Panc1 (cell line): ENCODE results near the gene CCN2. TPM values are rescaled to one million over a fixed set of nuclear protein-coding genes. Genes with fewer than 3 reads are reported as not detected.

ENCODE experiments used
- ATAC-seq: fragments of 200-7000 bp; cut with Tn5 transposase; 2 replicates; pipeline ENCODE4 v1.9.1; 2020; ENCODE audit warnings: mild to moderate bottlenecking, moderate library complexity
- BruUV-seq: library from RNA; stranded (reverse); fragments of 400-500 nt; replicated peaks from 2 replicates; lab custom pipeline; 2021; lab: Mats Ljungman, UMichigan
- CTCF ChIA-PET: fragments of 300-600 bp; sonication (Branson Sonifier 250); formaldehyde crosslinking; loops from one replicate; lab custom pipeline; 2022; ENCODE audit warnings: antibody characterized with exemption; lab: Charles Lee
- POLR2A ChIA-PET: fragments of 300-600 bp; sonication (Branson Sonifier 250); formaldehyde crosslinking; loops from one replicate; lab custom pipeline; 2022; ENCODE audit warnings: antibody characterized with exemption; lab: Charles Lee
- DNase-seq: peaks from one replicate; pipeline ENCODE4 v3.0.0-alpha.2; 2010; ENCODE audit warnings: low read depth, low spot score
- H3K27ac ChIP-seq: 2 replicates; pipeline ENCODE4 v1.5.1; 2011; ENCODE audit warnings: mild to moderate bottlenecking, low read length, inconsistent platforms
- H3K27me3 ChIP-seq: fragments of 200-500 bp; sonication (Bioruptor generic); 2 replicates; pipeline ENCODE4 v1.6.0; 2014; ENCODE audit warnings: low read length, inconsistent platforms; ENCODE audit not compliant: control insufficient read depth, insufficient read depth
- H3K36me3 ChIP-seq: fragments of 200-500 bp; sonication (Bioruptor generic); 2 replicates; pipeline ENCODE4 v1.5.1; 2014; ENCODE audit warnings: inconsistent platforms, mild to moderate bottlenecking, low read length, moderate library complexity; ENCODE audit not compliant: control insufficient read depth, insufficient read depth
- H3K4me1 ChIP-seq: 2 replicates; pipeline ENCODE4 v1.5.1; 2011; ENCODE audit warnings: inconsistent platforms, mild to moderate bottlenecking, low read length, moderate library complexity; ENCODE audit not compliant: control insufficient read depth, insufficient read depth
- H3K4me3 ChIP-seq, 2 experiments: 2 replicates each; pipeline ENCODE4 v1.5.1; 2011 to 2012; ENCODE audit warnings: low read depth in 2 of 2, low read length in 2 of 2, mild to moderate bottlenecking in 2 of 2, inconsistent platforms in 1 of 2, moderate library complexity in 1 of 2
- H3K9me3 ChIP-seq: fragments of 200-500 bp; sonication (Bioruptor generic); 2 replicates; pipeline ENCODE4 v1.5.1; 2014; ENCODE audit warnings: low read depth, mild to moderate bottlenecking, inconsistent platforms, low read length, moderate library complexity; ENCODE audit not compliant: control insufficient read depth, insufficient read depth
- POLR2AphosphoS5 ChIP-seq: IDR thresholded peaks from 2 replicates; pipeline ENCODE4 v1.6.1; 2012; ENCODE audit warnings: mild to moderate bottlenecking, low read depth, low read length, moderate library complexity
- SIN3A ChIP-seq: IDR thresholded peaks from 2 replicates; pipeline ENCODE4 v1.6.1; 2012; ENCODE audit warnings: low read depth, mild to moderate bottlenecking, low read length, moderate library complexity, borderline replicate concordance; ENCODE audit not compliant: insufficient read depth
- TCF7L2 ChIP-seq: IDR thresholded peaks from 2 replicates; pipeline ENCODE4 v1.6.1; 2011; ENCODE audit warnings: mild to moderate bottlenecking, low read depth, low read length, inconsistent platforms
- in situ Hi-C: cut with HindIII; loops from 2 replicates; pipeline ENCODE4 v1.10.0; 2016; ENCODE audit warnings: low sequenced_read_pairs, low pct_unique_long_range_greater_than_20kb
- intact Hi-C: fragments of 100-400 bp; cut with micrococcal nuclease; formaldehyde crosslinking; loops from one replicate; pipeline ENCODE4 v1.10.0; 2022; ENCODE audit not compliant: unreplicated experiment
- total RNA-seq: library from RNA; stranded (reverse); gene quantifications from one replicate; pipeline ENCODE4 v1.2.1, GENCODE V29; 2021; ENCODE audit not compliant: unreplicated experiment
- TF ChIP-seq, protein P1 (sequence below): fragments of 450-650 bp; IDR thresholded peaks from 2 replicates; pipeline ENCODE4 v1.5.1; 2017; ENCODE audit warnings: mild to moderate bottlenecking
- TF ChIP-seq, protein P2 (sequence below), 2 experiments: IDR thresholded peaks; 2 replicates each; pipeline ENCODE4 v1.6.1; 2011 to 2012; ENCODE audit warnings: low read depth in 2 of 2, control low read depth in 1 of 2, low read length in 1 of 2, mild to moderate bottlenecking in 1 of 2, moderate library complexity in 1 of 2; ENCODE audit not compliant: insufficient read depth in 1 of 2

CCN2 gene
- total RNA-seq, 1 experiment from 2014 or later = 155 TPM

GRCh38 chr6:131999545-132000146 lies 48.5 kb upstream of the CCN2 start:
- in situ Hi-C loops (no loop called here), intact Hi-C loops (no loop called here)
- Histone ChIP-seq H3K27me3 (no peaks in the 10 kb centered on the region), H3K9me3 (no peaks in the 10 kb centered on the region; the same call in 1 of the 2 replicates), H3K27ac (no peak overlapping the region), H3K4me3 (no peak overlapping the region), H3K36me3 (no peaks in the 10 kb centered on the region), H3K4me1 (no peaks in the 10 kb centered on the region)
- POLR2A ChIA-PET = no interaction called here
- CTCF ChIA-PET = no interaction called here
- ATAC-seq (no peak), DNase-seq (no peak)
- BruUV-seq = no TSS peak
- TF ChIP-seq, protein P1, sequence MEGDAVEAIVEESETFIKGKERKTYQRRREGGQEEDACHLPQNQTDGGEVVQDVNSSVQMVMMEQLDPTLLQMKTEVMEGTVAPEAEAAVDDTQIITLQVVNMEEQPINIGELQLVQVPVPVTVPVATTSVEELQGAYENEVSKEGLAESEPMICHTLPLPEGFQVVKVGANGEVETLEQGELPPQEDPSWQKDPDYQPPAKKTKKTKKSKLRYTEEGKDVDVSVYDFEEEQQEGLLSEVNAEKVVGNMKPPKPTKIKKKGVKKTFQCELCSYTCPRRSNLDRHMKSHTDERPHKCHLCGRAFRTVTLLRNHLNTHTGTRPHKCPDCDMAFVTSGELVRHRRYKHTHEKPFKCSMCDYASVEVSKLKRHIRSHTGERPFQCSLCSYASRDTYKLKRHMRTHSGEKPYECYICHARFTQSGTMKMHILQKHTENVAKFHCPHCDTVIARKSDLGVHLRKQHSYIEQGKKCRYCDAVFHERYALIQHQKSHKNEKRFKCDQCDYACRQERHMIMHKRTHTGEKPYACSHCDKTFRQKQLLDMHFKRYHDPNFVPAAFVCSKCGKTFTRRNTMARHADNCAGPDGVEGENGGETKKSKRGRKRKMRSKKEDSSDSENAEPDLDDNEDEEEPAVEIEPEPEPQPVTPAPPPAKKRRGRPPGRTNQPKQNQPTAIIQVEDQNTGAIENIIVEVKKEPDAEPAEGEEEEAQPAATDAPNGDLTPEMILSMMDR = no peak
- no peak for TF ChIP-seq POLR2AphosphoS5
- TF ChIP-seq, protein P2, sequence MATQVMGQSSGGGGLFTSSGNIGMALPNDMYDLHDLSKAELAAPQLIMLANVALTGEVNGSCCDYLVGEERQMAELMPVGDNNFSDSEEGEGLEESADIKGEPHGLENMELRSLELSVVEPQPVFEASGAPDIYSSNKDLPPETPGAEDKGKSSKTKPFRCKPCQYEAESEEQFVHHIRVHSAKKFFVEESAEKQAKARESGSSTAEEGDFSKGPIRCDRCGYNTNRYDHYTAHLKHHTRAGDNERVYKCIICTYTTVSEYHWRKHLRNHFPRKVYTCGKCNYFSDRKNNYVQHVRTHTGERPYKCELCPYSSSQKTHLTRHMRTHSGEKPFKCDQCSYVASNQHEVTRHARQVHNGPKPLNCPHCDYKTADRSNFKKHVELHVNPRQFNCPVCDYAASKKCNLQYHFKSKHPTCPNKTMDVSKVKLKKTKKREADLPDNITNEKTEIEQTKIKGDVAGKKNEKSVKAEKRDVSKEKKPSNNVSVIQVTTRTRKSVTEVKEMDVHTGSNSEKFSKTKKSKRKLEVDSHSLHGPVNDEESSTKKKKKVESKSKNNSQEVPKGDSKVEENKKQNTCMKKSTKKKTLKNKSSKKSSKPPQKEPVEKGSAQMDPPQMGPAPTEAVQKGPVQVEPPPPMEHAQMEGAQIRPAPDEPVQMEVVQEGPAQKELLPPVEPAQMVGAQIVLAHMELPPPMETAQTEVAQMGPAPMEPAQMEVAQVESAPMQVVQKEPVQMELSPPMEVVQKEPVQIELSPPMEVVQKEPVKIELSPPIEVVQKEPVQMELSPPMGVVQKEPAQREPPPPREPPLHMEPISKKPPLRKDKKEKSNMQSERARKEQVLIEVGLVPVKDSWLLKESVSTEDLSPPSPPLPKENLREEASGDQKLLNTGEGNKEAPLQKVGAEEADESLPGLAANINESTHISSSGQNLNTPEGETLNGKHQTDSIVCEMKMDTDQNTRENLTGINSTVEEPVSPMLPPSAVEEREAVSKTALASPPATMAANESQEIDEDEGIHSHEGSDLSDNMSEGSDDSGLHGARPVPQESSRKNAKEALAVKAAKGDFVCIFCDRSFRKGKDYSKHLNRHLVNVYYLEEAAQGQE (IDR thresholded peaks at IDR 0.05; ENCODE audit: insufficient read depth in 1 of 2, low read depth in 2 of 2, low read length in 1 of 2) = no peak
- TF ChIP-seq TCF7L2 = no peak
- no peak for TF ChIP-seq SIN3A

DNA sequence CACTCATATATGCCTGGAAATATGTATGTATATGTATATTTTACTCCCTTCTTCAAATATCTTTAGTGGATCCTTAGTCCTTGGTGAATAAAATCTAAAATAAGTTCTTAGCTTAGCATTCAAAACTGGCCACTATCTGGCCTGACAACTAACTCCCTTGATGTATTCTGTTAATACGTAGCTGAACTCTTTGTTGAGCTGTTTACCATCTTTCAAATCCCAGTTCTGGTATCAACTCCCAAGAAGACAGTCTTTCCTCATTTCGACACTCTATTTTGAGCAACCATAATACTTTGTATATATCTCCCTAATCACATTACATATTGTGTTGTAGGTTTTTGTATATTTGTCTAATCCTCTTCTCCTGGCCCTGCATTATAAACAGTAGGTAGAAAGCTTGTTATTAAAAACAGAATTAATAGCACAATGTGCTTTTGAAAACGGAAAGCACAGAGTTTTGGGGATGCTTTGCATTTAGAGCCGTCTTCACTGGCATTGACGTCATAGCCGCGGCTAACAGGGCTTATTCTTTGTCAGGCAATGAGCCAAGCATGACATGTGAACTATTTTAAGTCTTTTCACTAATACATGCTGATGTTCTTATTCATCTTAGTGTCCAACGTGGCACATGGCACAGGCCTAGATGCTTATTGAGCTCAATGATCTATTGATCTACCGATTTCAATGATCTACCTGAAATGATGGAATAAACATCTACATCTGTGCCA lies 47.2 kb upstream of the CCN2 start:
- intact Hi-C loops (no loop called here), in situ Hi-C loops (no loop called here)
- ChIA-PET POLR2A (no interaction called here), CTCF (no interaction called here)
- BruUV-seq = no TSS peak
- no peaks in the 10 kb centered on the region for H3K36me3 ChIP-seq
- H3K4me3 ChIP-seq = no peak overlapping the region
- TF ChIP-seq TCF7L2 (no peak), SIN3A (no peak), POLR2AphosphoS5 (no peak)
- TF ChIP-seq, protein P1 = no peak
- TF ChIP-seq, protein P2 (IDR thresholded peaks at IDR 0.05; ENCODE audit: insufficient read depth in 1 of 2, low read depth in 2 of 2, low read length in 1 of 2) = no peak
- H3K4me1 ChIP-seq = no peaks in the 10 kb centered on the region
- DNase-seq (no peak), ATAC-seq (no peak)
- no peaks in the 10 kb centered on the region for H3K27me3 ChIP-seq
- no peaks in the 10 kb centered on the region; the same call in 1 of the 2 replicates for H3K9me3 ChIP-seq
- no peak overlapping the region for H3K27ac ChIP-seq
